HT-29 (cell line): Measurements from ENCODE around the gene KAZALD1. TPM values are rescaled to one million over a fixed set of nuclear protein-coding genes. Genes with fewer than 3 reads are reported as not detected.

Experiments
- DNase-seq: peaks from one replicate; pipeline ENCODE4 v3.0.0-alpha.2; 2015; ENCODE audit warnings: low spot score
- total RNA-seq: library from RNA; depleted of rRNA; stranded (reverse); fragments of >200 nt; shearing (Covaris generic); gene quantifications from 2 replicates; pipeline ENCODE4 v1.2.3, GENCODE V29; 2014

Gene KAZALD1
- total RNA-seq, 1 experiment from 2014 or later: 15.6 TPM

- peak; percentile 43 for DNase-seq
Observed at GRCh38 chr10:101047961-101048892, 13.6 kb upstream of the KAZALD1 start.

- peak; percentile 71 for DNase-seq
Observed at GRCh38 chr10:101050208-101051069, 11.3 kb upstream of the KAZALD1 start.

GRCh38 chr10:101052285-101052684 lies 9.5 kb upstream of the KAZALD1 start:
- DNase-seq: no peak

- no peak for DNase-seq
Observed at GRCh38 chr10:101053516-101053915, 8.3 kb upstream of the KAZALD1 start.

GRCh38 chr10:101054351-101054750 lies 7.4 kb upstream of the KAZALD1 start:
- no peak for DNase-seq

GRCh38 chr10:101054876-101055275 lies 6.9 kb upstream of the KAZALD1 start:
- no peak for DNase-seq

GRCh38 chr10:101055411-101055810 lies 6.4 kb upstream of the KAZALD1 start:
- DNase-seq: no peak

- DNase-seq: no peak
Observed at GRCh38 chr10:101056365-101057151, 5.2 kb upstream of the KAZALD1 start.

- peak; percentile 97 for DNase-seq
Observed at GRCh38 chr10:101060036-101060950, 1.5 kb upstream of the KAZALD1 start.

- peak; percentile 97 for DNase-seq
Observed at GRCh38 chr10:101060951-101061623, 702 bp upstream of the KAZALD1 start.

GRCh38 chr10:101062232-101063049 lies 652 bp downstream of the KAZALD1 start:
- peak; percentile 70 for DNase-seq

GRCh38 chr10:101063050-101063525 lies 1.3 kb downstream of the KAZALD1 start:
- DNase-seq: no peak

GRCh38 chr10:101063548-101064414 lies 2.0 kb downstream of the KAZALD1 start:
- no peak for DNase-seq

GRCh38 chr10:101064415-101065030 lies 2.7 kb downstream of the KAZALD1 start:
- no peak for DNase-seq

- DNase-seq: no peak
Observed at GRCh38 chr10:101065481-101066145, 3.8 kb downstream of the KAZALD1 start.

GRCh38 chr10:101066146-101066895 lies 4.5 kb downstream of the KAZALD1 start:
- peak; percentile 84 for DNase-seq
